ENCODE data around the gene PSAP. TPM values are rescaled to one million over a fixed set of nuclear protein-coding genes. Genes with fewer than 3 reads are reported as not detected.
A peak's percentile ranks its signal among the peaks of the same experiment; 100 is the strongest.

PSAP gene
- total and polyA plus RNA-seq, 8 donors, result 225 to 781 (median 358) TPM

GRCh38 chr10:71817831-71818655, 33.0 kb downstream of the PSAP start:
- peaks cover 16 to 77% (median 47%) of the 10 kb centered on the region in 3 donors for H3K36me3 ChIP-seq
- no peaks in the 10 kb centered on the region for H3K27me3 ChIP-seq
- intact Hi-C loops (cut with DNase I), result loop anchor here in 1 of 3 donors (10.0 kb wide), 1 partner anchor 433 kb away; no protein-coding TSS in a partner anchor
- peak overlapping the region in 1 of 4 donors; percentile 2 for H3K27ac ChIP-seq
- FAIRE-seq, result no peak
- H3K4me3 ChIP-seq, result no peak overlapping the region
- 57 to 67% methylated on average over 9 of the region's 9 CpGs for WGBS, 2 donors
- DNase-seq, result peak in 1 of 6 donors; percentile 55
- peak in 3 of 4 donors; percentile 12 to 31 (median 28) for ATAC-seq
- TF ChIP-seq CTCF (IDR thresholded peaks at IDR 0.05), result no peak
- no peaks in the 10 kb centered on the region for H3K4me1 ChIP-seq
- no peaks in the 10 kb centered on the region for H3K9me3 ChIP-seq

- WGBS, 2 donors, result 87 to 91% methylated on average over 8 of the region's 8 CpGs
- Histone ChIP-seq H3K27me3 (no peaks in the 10 kb centered on the region), H3K9me3 (no peaks in the 10 kb centered on the region), H3K4me3 (no peak overlapping the region), H3K27ac (no peak overlapping the region), H3K36me3 (peaks cover 16 to 70% (median 47%) of the 10 kb centered on the region in 3 donors), H3K4me1 (no peaks in the 10 kb centered on the region)
- intact Hi-C loops (cut with DNase I), result loop anchor here in 1 of 3 donors (10.0 kb wide), 1 partner anchor 432 kb away; no protein-coding TSS in a partner anchor
- no peak for TF ChIP-seq CTCF (IDR thresholded peaks at IDR 0.05)
- no peak for DNase-seq
- ATAC-seq, result no peak
- no peak for FAIRE-seq
These were observed 34.0 kb downstream of the PSAP start for GRCh38 chr10:71816936-71817618.

GRCh38 chr10:71816421-71816851, 34.6 kb downstream of the PSAP start:
- Histone ChIP-seq H3K9me3 (no peaks in the 10 kb centered on the region), H3K27me3 (no peaks in the 10 kb centered on the region), H3K4me1 (no peaks in the 10 kb centered on the region), H3K36me3 (peaks cover 16 to 63% (median 45%) of the 10 kb centered on the region in 3 donors), H3K4me3 (no peak overlapping the region), H3K27ac (no peak overlapping the region)
- intact Hi-C loops (cut with DNase I), result loop anchor here in 1 of 3 donors (10.0 kb wide), 1 partner anchor 432 kb away; no protein-coding TSS in a partner anchor
- no peak for DNase-seq
- no peak for TF ChIP-seq CTCF (IDR thresholded peaks at IDR 0.05)
- no peak for FAIRE-seq
- 85 to 94% methylated on average over 12 of the region's 12 CpGs for WGBS, 2 donors
- ATAC-seq, result no peak

GRCh38 chr10:71815515-71816130, 35.4 kb downstream of the PSAP start:
- H3K9me3 ChIP-seq, result no peaks in the 10 kb centered on the region
- H3K36me3 ChIP-seq, result peaks cover 16 to 55% (median 37%) of the 10 kb centered on the region in 3 donors
- DNase-seq (no peak), ATAC-seq (no peak), FAIRE-seq (no peak)
- WGBS, 2 donors, result 84 to 90% methylated on average over 15 of the region's 15 CpGs
- TF ChIP-seq CTCF (IDR thresholded peaks at IDR 0.05), result no peak
- H3K27me3 ChIP-seq, result no peaks in the 10 kb centered on the region
- intact Hi-C loops (cut with DNase I), result loop anchor here in 1 of 3 donors (10.0 kb wide), 1 partner anchor 431 kb away; no protein-coding TSS in a partner anchor
- H3K27ac ChIP-seq, result no peak overlapping the region
- no peak overlapping the region for H3K4me3 ChIP-seq
- no peaks in the 10 kb centered on the region for H3K4me1 ChIP-seq

All from pancreas (tissue), 10 donors.